Muscle of arm (tissue), 12 donors: ENCODE measurements around the gene CES1. TPM values are rescaled to one million over a fixed set of nuclear protein-coding genes. Genes with fewer than 3 reads are reported as not detected.

Source experiments
- polyA plus RNA-seq, 12 donors: library from polyadenylated mRNA; unstranded; fragments of 120-200 nt; gene quantifications; one replicate each; pipeline ENCODE4 v1.2.1, GENCODE V29; 2013; ENCODE audit not compliant: insufficient read length in 12 of 12

CES1 gene
- polyA plus RNA-seq, 12 donors = 0.29 to 1.6 (median 0.53) TPM; not detected in 2

Other genes with a start within 250 kb of the CES1 start
- gene SLC6A2, start 177.1 kb downstream of the CES1 start, polyA plus RNA-seq = 1 to 10 TPM in 10 of 12 donors, not detected in 2; 1.3 to 3.2 (median 2.1) TPM
- gene CES5A, start 42.3 kb upstream of the CES1 start, polyA plus RNA-seq = not detected